Left colon (tissue), 2 donors: ENCODE results near the gene TSHZ1. TPM values are rescaled to one million over a fixed set of nuclear protein-coding genes. Genes with fewer than 3 reads are reported as not detected.

Experiments used
- ATAC-seq: fragments of 200-7000 bp; cut with Tn5 transposase; one replicate; pipeline ENCODE4 v1.9.1; 2020; ENCODE audit warnings: mild to moderate bottlenecking, moderate library complexity
- DNase-seq, 2 donors: peaks; one replicate each; pipeline ENCODE4 v3.0.0-alpha.2; 2020
- intact Hi-C, 2 donors: fragments of 100-400 bp; cut with DNase I in 1 of 2; cut with micrococcal nuclease in 1 of 2; formaldehyde crosslinking; loops; one replicate each; pipeline versions ENCODE4 v1.11.2 to v1.14.0; 2022; cut with DNase I, micrococcal nuclease
- total RNA-seq, 2 donors: library from RNA; stranded (reverse); fragmentation: NEBNext Ultra II Directional; extraction: Animal tissue kit (Norgen Biotek cat#: 25700); gene quantifications; one replicate each; pipeline ENCODE4 v1.2.1, GENCODE V29; 2021
- donor health status: DM: no; HTN: no; CAD: no.
- donor health status: DM: yes; HTN: yes; CAD: no.

Gene TSHZ1
- total RNA-seq, 2 donors from 2014 or later: 24.8 to 34.1 TPM

DNA sequence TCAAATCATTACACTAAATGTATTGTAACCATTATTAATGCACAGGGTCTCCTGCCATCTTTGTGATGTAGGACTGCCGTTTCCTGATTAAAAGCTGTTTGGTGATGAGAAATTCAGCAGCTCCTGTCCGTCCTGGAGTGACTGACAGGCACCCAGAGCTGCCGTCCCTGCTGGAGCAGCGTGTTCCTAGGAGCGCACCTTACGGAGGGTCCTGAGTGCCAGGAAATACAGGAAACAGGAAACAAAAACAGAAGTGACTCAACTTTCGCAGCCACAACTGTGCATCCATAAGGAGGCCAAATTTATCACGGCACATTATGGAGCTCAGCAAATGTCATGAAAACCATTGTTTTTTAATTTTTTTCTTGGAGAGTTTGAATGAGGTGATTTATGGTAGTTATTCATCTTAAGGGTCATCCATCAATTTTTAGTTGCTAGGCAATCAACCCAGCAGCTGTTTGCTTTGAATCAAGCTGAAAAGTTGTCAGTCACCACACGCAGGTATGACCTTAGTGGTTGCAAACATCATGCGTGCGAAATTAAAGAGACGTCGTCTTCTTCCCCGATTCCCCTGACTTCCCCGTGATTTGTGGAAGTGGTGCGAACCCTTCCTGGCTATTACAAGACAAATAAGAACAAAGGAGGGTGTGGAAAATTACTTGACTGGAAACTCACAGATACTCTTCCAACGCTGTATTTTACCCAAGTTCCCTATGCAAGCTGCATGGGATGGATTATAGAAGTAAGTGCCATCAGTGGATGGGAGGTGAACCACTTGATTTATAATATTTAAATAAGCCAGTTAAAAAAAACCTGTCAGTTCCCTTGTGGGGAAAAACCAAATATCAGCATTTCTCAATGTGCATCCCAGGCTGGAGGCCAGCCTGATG, 19.8 kb downstream of the TSHZ1 start:
- ATAC-seq: no peak
- intact Hi-C loops: loop anchor here in 1 of 2 donors (10.0 kb wide), 1 partner anchor 1124 kb away; no protein-coding TSS in a partner anchor
- no peak for DNase-seq

GRCh38 chr18:75231053-75231406, 20.4 kb downstream of the TSHZ1 start:
- DNase-seq: no peak
- peak; percentile 54 for ATAC-seq
- intact Hi-C loops: loop anchor here in 1 of 2 donors (10.0 kb wide), 1 partner anchor 1124 kb away; no protein-coding TSS in a partner anchor

- ATAC-seq (no peak), DNase-seq (no peak)
- intact Hi-C loops: loop anchor here in 1 of 2 donors (10.0 kb wide), 1 partner anchor 1120 kb away; no protein-coding TSS in a partner anchor
Observed at GRCh38 chr18:75234901-75235300, 24.3 kb downstream of the TSHZ1 start.

DNA sequence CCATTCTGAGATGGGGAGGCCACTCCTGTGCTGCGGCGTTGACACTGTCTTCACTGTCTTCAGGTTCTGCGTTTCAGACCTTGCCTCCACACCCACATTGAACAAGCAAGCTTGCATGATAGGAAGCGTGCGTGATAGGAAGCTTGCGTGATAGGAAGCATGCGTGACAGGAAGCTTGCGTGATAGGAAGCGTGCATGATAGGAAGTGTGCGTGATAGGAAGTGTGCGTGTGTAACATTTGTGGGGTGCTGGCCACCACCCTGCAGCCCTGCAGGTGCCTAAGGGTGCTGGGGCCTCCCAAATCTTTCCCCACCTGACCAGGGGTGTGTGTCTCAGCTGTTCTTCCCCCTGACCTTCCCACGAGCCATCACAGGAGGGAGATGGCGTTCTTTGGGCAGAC, 25.3 kb downstream of the TSHZ1 start:
- ATAC-seq (no peak), DNase-seq (no peak)
- intact Hi-C loops: loop anchor here in 1 of 2 donors (10.0 kb wide), 1 partner anchor 1119 kb away; no protein-coding TSS in a partner anchor

- DNase-seq: no peak
- no peak for ATAC-seq
- intact Hi-C loops: loop anchor here in 1 of 2 donors (10.0 kb wide), 1 partner anchor 1117 kb away; no protein-coding TSS in a partner anchor
Observed at GRCh38 chr18:75238100-75238499, 27.5 kb downstream of the TSHZ1 start.

GRCh38 chr18:75238786-75239185, 28.2 kb downstream of the TSHZ1 start:
- no peak for DNase-seq
- no peak for ATAC-seq
- intact Hi-C loops: loop anchor here in 1 of 2 donors (10.0 kb wide), 1 partner anchor 1116 kb away; no protein-coding TSS in a partner anchor

GRCh38 chr18:75240433-75240832, 29.8 kb downstream of the TSHZ1 start:
- intact Hi-C loops: no loop called here
- ATAC-seq: no peak
- DNase-seq: no peak

DNA sequence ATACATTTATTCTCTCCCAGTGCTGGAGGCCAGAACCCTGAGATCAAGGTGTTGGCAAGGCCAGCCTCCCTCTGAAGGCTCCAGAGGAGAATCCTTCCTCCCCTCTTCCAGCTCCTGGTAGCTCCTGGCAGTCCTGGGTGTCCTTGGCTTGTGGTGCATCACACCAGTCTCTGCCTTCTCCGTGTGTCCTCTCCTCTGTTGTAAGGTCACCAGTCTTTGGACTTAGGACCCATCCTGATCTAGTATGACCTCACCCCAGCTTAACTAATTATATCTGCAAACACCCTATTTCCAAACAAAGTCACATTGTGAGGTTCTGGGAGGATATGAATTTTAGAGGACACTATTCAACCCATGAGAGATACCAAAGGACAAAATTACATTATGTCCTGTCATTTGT, 31.1 kb downstream of the TSHZ1 start:
- peak; percentile 39 for ATAC-seq
- intact Hi-C loops: no loop called here
- DNase-seq: no peak

GRCh38 chr18:75244351-75245313, 34.0 kb downstream of the TSHZ1 start:
- ATAC-seq: peak; percentile 61
- intact Hi-C loops: no loop called here

DNA sequence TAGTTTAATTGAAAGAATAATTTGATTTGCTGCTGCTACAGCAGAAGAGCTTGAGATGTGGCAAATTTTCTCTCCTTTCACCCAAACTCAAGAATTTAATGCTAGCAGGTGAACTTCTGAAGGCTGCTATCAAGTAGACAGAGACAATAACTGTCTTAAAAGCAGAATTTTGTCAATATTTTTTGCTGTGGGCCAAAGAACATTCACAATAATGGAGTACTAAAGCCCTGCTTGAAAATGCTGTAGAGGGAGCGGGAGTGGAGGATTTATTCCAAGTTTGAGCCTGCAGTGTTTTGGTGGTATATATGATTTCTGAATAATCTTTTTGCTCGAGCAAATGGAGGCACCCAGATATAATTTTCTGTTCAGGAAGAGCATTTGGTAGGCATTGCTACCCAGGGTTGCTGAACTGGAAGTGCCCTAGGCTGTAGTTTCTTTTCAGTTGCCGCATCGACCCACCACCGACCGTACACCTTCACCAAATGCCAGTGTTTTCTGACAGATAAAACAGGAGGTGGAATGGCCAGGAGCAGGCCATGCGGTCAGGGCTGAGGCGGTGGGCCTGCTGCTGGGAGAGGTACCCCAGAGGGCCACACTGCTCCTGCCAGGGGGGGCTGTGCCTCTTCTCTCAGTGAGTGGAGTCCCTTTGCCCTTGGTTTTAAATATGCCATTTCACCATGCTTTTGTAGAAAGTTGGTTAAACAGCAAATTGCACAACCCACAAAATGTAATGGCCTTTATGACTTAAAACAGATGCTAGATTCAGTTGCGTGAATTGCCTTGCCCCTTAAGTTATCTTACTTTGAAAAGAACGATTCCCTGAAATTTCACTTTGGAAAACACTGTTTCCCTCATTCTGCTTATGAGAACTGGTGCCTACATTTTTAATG, 36.4 kb downstream of the TSHZ1 start:
- intact Hi-C loops: no loop called here
- no peak for ATAC-seq
- DNase-seq: no peak

More at GRCh38 chr18:75244351-75245313, 34.0 kb downstream of the TSHZ1 start:
- no peak for DNase-seq

DNA sequence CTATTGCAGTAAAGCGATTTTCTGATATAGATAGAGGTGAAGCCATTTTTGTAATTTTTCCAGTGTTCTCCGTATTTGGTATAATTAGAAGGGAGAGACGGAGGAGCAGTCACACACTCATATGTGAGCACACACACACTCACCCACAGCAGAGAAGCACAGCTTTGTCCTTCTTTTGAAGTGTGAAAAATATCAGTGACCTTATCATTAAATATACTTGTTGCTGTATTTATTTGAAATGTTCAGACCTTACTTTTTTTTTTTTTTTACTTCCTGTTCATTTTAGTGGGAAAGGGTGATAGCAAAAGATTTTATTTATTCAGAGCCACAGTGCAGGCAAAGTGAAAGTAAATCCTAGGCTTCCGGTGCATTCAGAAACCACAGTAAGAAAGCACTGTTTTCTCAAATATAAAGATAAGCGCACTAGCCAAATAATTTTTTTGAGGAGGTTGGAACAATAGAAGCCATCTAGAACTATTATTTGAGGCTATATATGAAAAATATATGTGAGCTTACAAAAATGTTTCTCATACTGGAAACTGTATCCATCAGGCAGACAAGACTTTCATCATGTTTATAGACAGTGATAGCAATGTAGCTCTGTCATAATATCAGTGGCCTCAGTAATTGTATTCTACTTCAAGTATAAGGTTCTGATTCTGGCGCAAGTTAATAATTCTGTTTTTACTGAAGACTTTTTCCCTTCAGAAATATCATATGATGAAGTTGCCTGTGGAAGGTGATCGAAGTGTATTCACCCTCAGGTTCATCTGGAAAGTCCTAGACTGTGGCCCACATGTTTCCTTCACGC, 37.2 kb downstream of the TSHZ1 start:
- intact Hi-C loops: no loop called here
- DNase-seq (no peak), ATAC-seq (peak; percentile 70)

DNA sequence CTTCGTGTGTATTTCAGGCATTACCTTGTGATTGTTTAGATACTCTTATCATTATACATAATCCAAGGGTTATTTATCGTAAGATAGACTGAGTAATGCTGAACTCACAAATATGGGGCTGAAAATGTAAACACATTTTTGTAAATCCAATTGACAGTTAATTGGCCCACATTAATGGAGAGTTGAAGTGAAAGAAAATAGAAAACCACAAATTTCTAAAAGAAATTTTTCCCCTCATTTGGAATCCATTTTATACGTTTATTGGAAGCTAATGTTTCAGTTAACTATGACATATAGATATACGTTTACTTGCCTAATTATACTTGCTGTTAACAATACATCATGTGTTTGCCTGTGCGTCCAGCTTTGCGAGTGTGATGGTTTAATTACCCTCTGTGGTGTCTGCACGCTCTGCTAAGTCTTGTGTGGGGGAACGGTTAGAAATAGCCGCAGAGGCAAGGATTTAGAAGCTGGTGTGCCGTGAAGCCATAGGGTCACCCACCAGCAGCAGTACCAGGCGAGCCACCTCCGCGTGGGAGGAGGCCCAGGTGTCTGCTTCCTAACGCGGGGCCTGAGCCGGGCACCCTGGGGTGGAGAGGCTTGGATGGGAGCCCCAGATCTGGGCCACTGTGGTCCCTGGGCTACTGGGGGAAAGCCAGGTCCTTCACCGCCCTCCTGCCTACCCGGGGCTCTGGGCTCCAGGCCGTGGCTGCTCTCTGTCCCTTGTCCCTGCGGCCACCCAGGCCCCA, 38.0 kb downstream of the TSHZ1 start:
- DNase-seq (no peak), ATAC-seq (no peak)
- intact Hi-C loops: no loop called here

- ATAC-seq (no peak), DNase-seq (no peak)
- intact Hi-C loops: no loop called here
Observed at GRCh38 chr18:75249175-75249518, 38.5 kb downstream of the TSHZ1 start.

- intact Hi-C loops: no loop called here
- ATAC-seq (peak; percentile 41), DNase-seq (no peak)
Observed at GRCh38 chr18:75249672-75250470, 39.3 kb downstream of the TSHZ1 start.

GRCh38 chr18:75250471-75250821, 39.8 kb downstream of the TSHZ1 start:
- intact Hi-C loops: no loop called here
- DNase-seq (no peak), ATAC-seq (no peak)

DNA sequence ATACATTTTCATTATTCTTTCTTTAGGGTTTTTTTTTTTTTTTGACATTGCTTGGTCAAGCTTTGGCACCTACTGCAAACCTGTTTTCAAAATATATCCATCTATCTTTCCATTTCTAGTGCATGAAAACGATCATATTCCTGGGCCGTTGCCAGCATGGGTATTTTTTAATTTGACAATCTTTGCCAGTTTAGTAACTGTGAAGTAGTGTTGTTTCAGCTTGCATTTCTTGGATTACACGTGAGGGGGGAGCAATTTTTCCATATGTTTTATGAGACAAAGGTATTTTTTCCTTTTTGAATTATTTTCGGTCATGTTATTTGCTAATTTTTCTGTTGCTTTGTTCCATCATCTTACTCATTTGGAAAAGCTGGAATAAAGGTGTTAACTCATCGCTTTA, 40.9 kb downstream of the TSHZ1 start:
- intact Hi-C loops: no loop called here

More for the DNA sequence above, 40.9 kb downstream of the TSHZ1 start:
- ATAC-seq (no peak), DNase-seq (no peak)
